Nephron (organoid): ENCODE data around the gene SHOC1.

Source experiments
- H3K27ac Mint-ChIP-seq, 3 experiments: 2 replicates each; pipeline ENCODE4 v1.8.0; 2020; ENCODE audit warnings: mixed read lengths in 3 of 3, mild to moderate bottlenecking in 2 of 3, moderate library complexity in 1 of 3
- H3K27me3 Mint-ChIP-seq: 2 replicates; pipeline ENCODE4 v1.8.0; 2021; ENCODE audit warnings: low read depth, mild to moderate bottlenecking, moderate library complexity, mixed read lengths
- H3K36me3 Mint-ChIP-seq: 2 replicates; pipeline ENCODE4 v1.8.0; 2020; ENCODE audit warnings: low read depth, mixed read lengths
- H3K4me1 Mint-ChIP-seq: 2 replicates; pipeline ENCODE4 v1.8.0; 2020; ENCODE audit warnings: mixed read lengths
- H3K4me3 Mint-ChIP-seq, 3 experiments: 2 replicates each; pipeline ENCODE4 v1.8.0; 2020; ENCODE audit warnings: mild to moderate bottlenecking in 3 of 3, mixed read lengths in 3 of 3, moderate library complexity in 2 of 3
- H3K9me3 Mint-ChIP-seq: 2 replicates; pipeline ENCODE4 v1.8.0; 2020; ENCODE audit warnings: mixed read lengths
- TF ChIP-seq, protein P1 (sequence below), 3 experiments: fragments of 200-600 bp; sonication (generic); IDR thresholded peaks; one replicate each; pipeline ENCODE4 v1.5.0; 2021; ENCODE audit warnings: antibody characterized with exemption in 3 of 3; ENCODE audit not compliant: unreplicated experiment in 3 of 3

The SHOC1 gene

DNA sequence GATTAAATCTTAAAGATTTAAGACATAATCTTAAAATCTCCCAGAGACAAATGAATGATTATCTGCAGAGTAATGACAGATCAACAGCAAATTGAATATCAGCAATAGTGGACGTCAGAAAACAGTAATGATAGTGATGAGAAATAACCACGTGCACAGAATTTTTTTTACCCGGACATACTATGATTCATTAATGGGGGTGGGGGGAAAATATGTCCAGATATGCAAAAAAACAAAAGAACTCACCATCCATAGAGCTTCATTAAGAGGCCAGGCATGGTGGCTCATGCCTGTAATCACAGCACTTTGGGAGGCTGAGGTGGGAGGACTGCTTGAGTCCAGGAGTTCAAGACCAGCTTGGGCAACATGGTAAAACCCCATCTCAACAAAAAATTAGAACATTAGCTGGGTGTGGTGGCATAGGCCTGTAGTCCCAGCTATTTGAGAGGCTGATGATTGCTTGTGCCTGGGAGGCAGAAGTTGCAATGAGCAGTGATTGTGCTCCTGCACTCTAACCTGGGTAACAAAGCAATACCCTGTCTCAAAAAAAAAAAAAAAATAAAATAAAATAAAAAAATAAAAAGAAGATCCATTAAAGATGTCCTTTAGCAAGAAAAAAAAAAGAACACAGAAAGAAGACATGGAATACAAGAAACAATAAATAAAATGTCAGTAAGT lies 30.9 kb upstream of the SHOC1 start:
- TF ChIP-seq, protein P1, sequence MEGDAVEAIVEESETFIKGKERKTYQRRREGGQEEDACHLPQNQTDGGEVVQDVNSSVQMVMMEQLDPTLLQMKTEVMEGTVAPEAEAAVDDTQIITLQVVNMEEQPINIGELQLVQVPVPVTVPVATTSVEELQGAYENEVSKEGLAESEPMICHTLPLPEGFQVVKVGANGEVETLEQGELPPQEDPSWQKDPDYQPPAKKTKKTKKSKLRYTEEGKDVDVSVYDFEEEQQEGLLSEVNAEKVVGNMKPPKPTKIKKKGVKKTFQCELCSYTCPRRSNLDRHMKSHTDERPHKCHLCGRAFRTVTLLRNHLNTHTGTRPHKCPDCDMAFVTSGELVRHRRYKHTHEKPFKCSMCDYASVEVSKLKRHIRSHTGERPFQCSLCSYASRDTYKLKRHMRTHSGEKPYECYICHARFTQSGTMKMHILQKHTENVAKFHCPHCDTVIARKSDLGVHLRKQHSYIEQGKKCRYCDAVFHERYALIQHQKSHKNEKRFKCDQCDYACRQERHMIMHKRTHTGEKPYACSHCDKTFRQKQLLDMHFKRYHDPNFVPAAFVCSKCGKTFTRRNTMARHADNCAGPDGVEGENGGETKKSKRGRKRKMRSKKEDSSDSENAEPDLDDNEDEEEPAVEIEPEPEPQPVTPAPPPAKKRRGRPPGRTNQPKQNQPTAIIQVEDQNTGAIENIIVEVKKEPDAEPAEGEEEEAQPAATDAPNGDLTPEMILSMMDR (IDR thresholded peaks at IDR 0.05; ENCODE audit: unreplicated experiment in 3 of 3), result no peak
- Mint-ChIP-seq H3K27me3 (no peaks in the 10 kb centered on the region), H3K36me3 (no peaks in the 10 kb centered on the region), H3K4me3 (no peak overlapping the region), H3K27ac (no peak overlapping the region), H3K4me1 (no peaks in the 10 kb centered on the region), H3K9me3 (no peaks in the 10 kb centered on the region)

DNA sequence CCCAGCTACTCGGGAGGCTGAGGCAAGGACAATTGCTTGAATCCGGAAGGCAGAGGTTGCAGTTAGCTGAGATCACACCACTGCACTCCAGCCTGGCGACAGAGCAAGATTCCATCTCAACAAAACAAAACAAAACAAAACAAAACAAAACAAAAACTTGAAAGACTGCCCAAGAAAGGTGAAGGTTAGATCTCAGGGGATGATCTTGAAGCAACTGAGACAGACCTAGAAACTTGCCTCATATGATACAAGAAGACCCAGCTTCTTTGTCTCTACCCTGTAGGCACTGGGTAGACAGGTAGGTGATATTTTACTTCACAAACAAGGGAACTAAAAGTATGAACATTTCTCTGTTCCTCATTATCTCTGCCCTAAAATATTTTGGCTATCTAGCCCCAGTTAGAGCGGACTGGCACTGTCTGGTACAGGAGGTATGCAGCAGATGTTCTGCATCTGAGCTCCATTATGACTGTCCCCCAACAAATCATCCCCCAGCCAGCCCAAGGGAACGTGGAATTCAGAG lies 26.3 kb upstream of the SHOC1 start:
- Mint-ChIP-seq H3K9me3 (no peaks in the 10 kb centered on the region), H3K27me3 (no peaks in the 10 kb centered on the region)
- TF ChIP-seq, protein P1 (IDR thresholded peaks at IDR 0.05; ENCODE audit: unreplicated experiment in 3 of 3), result no peak

DNA sequence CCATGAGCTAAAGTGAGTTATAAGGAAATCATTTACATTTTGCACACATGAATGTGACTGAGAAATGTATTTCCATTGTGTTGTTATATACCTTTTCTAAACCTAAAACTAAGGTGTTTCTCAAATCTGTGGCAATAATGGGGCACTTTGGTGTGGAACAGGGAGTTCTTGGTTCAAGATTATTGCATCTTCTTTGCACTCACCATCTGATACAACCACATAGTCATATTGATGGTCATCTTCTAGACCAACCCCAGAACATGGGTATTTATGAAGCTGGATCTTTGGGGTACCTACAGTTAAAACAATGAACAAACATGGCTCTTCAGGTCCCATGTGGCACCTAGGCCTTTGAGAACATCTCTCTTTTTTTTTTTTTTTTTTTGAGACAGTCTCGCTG lies 24.6 kb upstream of the SHOC1 start:
- Mint-ChIP-seq H3K4me1 (no peaks in the 10 kb centered on the region), H3K4me3 (no peak overlapping the region), H3K9me3 (no peaks in the 10 kb centered on the region), H3K27ac (no peak overlapping the region), H3K36me3 (no peaks in the 10 kb centered on the region), H3K27me3 (no peaks in the 10 kb centered on the region)
- TF ChIP-seq, protein P1 (IDR thresholded peaks at IDR 0.05; ENCODE audit: unreplicated experiment in 3 of 3), result no peak

More for the DNA sequence above, 26.3 kb upstream of the SHOC1 start:
- Mint-ChIP-seq H3K4me1 (no peaks in the 10 kb centered on the region), H3K36me3 (no peaks in the 10 kb centered on the region), H3K27ac (no peak overlapping the region), H3K4me3 (no peak overlapping the region)

DNA sequence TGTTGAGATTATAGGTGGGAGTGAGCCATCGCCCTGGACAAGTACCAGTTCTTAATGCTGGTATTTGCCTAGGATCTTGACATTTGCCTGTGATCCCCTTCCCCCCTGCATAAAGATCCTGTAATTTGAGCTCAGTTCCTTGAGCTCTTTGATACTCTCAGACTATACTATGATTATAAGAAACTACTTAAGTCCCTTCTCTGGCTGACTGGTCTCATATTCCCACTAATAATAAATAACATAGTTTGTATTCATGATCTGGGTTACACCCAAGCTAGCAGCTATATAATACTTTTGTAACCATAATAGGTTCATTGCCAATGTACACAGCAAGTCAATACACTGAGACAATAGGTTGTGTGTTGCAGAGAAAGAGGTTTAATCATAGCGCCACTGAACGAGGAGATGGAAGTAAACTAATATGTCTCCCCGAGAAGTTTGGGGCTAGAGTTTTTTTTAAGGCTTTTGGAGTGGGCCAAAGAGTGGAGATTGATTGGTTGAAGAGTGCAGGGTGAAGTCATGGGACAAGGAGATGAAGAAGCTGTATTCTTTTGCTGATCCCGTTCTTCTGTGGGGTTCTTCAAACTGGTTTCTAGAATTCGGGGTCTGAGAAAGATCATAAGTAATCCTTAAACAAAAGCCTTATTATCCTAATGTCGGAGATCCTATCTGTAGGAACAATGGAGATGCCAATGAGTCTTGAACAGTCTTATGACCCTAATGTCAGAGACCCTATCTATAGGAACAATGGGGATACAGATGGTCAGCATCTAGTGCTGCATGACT lies 20.7 kb upstream of the SHOC1 start:
- H3K4me1 Mint-ChIP-seq, result no peaks in the 10 kb centered on the region

DNA sequence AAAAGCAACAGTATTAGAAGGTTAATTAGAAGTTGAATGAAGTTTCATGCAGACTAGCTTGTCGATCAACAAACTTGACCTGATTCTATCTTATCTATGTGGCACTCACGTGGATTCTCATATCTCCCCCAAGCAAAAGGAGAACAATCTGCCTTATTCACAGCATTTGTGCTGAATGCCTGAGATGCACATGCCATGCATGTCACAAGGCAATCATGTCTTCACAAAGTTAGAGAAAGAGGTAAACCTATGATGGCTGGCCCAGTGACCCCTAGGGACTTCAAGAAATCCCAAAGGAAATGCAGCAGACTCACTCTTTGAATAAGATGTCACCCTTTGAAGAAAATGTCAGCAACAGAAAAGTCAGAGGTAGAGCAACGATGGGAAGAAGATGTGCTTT lies 17.6 kb upstream of the SHOC1 start:
- Mint-ChIP-seq H3K27ac (no peak overlapping the region), H3K36me3 (no peaks in the 10 kb centered on the region), H3K4me3 (no peak overlapping the region), H3K4me1 (no peaks in the 10 kb centered on the region), H3K9me3 (no peaks in the 10 kb centered on the region), H3K27me3 (no peaks in the 10 kb centered on the region)
- TF ChIP-seq, protein P1 (IDR thresholded peaks at IDR 0.05; ENCODE audit: unreplicated experiment in 3 of 3), result no peak

More for the DNA sequence above, 20.7 kb upstream of the SHOC1 start:
- Mint-ChIP-seq H3K27ac (peak overlapping the region in 1 of 3 experiments; percentile 59), H3K9me3 (no peaks in the 10 kb centered on the region), H3K27me3 (no peaks in the 10 kb centered on the region), H3K36me3 (no peaks in the 10 kb centered on the region), H3K4me3 (no peak overlapping the region)
- TF ChIP-seq, protein P1 (IDR thresholded peaks at IDR 0.05; ENCODE audit: unreplicated experiment in 3 of 3), result no peak
